ENCODE measurements around the gene FNDC11.
"Not testable (repeated sequence)": the region's sequence is repeated elsewhere in the genome, so short reads cannot be mapped to it uniquely, and the experiment has no call there.

The FNDC11 gene

DNA sequence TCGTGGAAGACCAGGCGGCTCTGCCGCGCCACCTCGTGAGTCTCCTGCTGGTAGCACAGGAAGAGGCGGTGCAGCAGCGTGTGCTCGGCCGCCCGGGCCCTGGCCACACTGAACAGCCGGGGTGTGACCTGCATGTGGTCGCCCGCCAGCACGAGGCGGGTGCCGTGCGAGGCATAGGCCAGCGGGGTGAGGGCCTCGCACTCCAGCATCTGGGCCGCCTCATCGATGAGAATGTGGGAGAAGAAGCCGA lies 13.1 kb downstream of the FNDC11 start:
- no peak overlapping the region for H3K4me3 ChIP-seq (ENCODE audit: control insufficient read depth, low read depth, low read length)
- TF ChIP-seq, protein P1, sequence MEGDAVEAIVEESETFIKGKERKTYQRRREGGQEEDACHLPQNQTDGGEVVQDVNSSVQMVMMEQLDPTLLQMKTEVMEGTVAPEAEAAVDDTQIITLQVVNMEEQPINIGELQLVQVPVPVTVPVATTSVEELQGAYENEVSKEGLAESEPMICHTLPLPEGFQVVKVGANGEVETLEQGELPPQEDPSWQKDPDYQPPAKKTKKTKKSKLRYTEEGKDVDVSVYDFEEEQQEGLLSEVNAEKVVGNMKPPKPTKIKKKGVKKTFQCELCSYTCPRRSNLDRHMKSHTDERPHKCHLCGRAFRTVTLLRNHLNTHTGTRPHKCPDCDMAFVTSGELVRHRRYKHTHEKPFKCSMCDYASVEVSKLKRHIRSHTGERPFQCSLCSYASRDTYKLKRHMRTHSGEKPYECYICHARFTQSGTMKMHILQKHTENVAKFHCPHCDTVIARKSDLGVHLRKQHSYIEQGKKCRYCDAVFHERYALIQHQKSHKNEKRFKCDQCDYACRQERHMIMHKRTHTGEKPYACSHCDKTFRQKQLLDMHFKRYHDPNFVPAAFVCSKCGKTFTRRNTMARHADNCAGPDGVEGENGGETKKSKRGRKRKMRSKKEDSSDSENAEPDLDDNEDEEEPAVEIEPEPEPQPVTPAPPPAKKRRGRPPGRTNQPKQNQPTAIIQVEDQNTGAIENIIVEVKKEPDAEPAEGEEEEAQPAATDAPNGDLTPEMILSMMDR (IDR thresholded peaks at IDR 0.05; ENCODE audit: control insufficient read depth, insufficient read depth, low read depth, low read length, missing control alignments): no peak
- DNase-seq (ENCODE audit: low read depth): no peak

DNA sequence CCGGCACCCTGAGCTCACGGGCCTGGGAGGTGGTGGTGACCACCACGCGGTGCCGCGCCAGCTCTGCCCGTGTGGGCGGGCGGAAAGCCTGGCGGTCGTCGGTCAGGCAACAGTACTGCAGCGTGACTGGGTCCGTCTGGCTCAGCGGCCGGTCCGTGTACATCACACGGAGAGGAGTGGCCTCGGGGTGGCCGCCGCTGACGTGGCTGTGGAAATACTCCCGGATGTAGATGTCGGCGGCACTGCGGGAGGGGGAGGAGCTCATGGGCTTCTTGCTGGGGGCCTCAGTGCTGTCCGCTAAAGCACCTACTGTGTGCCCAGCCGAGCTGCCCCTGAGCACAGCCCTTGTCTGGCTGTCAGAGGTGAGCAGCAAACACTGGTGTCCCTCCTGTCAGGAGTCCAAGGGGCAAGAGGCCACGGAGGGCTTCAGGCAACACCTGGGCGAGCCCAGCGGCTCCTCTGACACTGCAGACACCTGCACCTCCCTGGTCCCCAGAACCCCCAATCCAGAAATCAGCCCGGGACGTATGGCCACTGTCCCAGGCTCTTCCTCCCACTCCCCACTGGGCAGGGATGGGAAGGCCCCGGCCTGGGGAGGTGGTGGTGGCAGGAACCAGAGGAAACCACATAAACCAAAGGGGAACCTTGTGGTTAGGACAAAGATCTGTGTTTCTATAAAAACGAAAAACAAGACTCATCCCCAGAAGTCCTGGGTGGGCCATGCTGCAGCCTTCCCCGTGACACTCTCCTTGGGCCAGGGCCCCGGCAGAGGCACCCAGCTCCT lies 13.6 kb downstream of the FNDC11 start:
- DNase-seq (ENCODE audit: low read depth): no peak
- no peak overlapping the region for H3K4me3 ChIP-seq (ENCODE audit: control insufficient read depth, low read depth, low read length)
- TF ChIP-seq, protein P1 (IDR thresholded peaks at IDR 0.05; ENCODE audit: control insufficient read depth, insufficient read depth, low read depth, low read length, missing control alignments): no peak

DNA sequence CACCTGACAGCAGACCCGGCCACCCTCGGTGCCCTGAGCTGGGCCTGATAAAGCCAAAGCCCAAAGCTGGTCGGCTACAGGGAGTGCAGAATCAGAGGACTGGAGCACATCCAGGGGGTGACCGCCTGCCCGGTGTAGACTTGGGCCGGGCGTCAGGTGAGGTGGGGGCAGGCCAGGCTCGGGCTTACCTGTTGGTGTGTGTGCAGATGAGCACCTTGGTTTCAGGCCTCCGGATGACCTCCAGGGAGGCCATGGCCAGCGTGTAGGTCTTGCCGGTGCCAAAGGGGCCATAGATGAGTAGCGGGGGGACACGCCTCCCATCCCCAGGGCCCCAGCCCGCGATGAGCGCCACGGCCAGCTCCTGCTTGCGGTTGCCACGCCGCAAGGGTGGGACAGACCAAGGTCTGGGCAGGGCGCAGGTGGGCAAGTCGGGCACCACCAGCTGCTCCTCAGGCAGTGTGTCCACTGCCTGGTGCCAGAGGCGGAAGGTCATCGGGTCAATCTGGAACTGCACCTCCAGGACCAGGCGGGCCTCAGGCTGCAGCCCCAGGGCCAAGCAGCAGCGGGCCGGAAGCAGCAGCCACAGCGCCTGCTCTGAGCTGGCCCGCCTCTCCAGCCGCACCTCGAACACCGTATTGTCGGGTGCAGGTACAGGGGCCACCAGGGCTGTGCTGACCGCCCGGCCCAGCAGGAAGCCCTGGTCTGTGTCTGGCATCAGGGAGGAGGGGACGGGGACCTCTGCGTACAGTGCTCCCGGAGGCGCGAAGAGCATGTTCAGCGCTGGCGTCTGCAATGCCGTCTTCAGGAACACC lies 14.4 kb downstream of the FNDC11 start:
- no peak for DNase-seq (ENCODE audit: low read depth)
- H3K4me3 ChIP-seq (ENCODE audit: control insufficient read depth, low read depth, low read length): no peak overlapping the region
- TF ChIP-seq, protein P1 (IDR thresholded peaks at IDR 0.05; ENCODE audit: control insufficient read depth, insufficient read depth, low read depth, low read length, missing control alignments): no peak

DNA sequence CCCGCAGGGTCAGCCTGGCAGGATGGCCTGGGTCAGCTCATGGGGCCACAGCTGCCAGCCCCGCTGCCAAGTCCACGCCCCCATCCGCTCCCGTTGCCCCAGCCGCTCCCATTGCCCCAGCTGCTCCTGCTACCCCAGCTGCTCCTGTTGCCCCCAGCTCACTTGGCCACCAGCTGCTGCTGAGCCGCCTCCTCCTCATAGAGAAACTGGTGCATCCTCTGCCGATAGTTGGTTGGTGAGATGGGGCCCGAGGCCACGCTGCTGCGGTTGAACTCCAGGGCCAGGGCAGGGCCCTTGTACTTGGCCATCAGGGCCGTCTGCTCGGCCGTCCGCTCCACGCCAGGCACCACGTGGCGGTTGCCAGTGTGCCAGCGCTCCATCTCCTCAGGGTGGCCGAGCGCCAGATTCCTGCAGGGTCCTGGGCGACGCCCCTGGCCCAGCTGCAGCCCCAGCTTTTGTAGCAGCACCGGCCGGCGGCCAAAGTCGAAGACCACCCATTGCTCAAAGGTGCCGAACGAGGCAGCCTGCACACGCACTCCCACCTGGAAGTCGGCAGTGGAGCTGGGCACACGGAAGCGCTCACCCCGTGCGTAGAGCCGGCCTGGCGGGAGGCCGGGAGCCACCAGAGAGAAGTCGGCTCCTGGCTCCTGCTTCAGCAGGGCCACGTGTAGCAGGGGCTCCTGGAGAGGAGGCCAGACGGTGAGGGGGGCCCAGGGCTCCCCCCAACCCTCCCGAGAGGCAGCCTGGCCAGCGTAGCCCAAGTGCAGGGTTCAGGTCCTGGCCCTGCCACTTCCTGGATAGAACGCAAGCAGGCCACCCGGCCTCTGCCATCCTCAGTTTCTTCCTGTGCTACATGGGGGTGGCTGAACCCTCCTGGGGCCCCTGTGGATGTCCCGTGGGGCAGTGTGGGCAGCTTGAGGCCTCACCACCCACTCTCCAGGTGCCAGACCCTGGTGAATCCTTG lies 15.3 kb downstream of the FNDC11 start:
- TF ChIP-seq, protein P1 (IDR thresholded peaks at IDR 0.05; ENCODE audit: control insufficient read depth, insufficient read depth, low read depth, low read length, missing control alignments): no peak
- H3K4me3 ChIP-seq (ENCODE audit: control insufficient read depth, low read depth, low read length): no peak overlapping the region
- no peak for DNase-seq (ENCODE audit: low read depth)

DNA sequence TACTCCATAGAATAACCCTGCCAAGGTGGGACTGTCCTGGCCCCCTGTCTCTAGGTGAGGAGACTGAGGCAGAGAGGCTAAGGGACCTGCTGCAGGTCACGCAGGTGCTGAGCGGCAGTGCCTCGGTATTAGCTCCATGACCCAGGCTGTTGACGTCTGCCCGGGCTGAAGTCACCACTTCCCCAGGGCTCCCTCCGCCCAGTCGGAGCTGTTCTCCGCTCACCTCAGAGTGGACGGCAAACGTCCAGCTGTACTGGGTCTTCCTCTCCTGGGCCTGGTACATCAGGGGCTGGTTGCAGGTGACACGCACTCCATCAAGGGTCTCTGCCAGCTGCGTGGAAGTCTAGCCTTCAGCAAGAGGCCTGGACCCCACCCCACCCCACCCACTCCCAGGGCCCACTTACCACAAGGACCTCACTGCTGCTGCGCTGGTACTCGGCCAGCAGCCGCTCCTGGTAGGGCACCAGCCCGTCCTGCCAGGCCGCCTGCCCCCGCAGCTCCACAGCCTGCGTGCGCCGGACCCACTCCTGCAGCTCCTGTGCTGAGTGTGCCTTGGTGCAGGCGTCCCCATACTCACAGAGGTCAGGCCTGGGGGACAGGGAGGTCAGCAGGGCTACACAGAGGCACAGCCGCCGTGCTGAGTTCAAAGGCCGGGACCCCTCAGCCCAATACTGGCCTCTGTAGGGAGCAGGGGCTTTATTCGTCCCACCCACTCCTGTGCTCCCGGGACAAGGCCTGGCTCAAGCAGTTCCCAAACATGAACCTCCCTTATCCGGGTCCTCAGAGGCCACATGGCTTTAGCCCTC lies 16.5 kb downstream of the FNDC11 start:
- H3K4me3 ChIP-seq (ENCODE audit: control insufficient read depth, low read depth, low read length): no peak overlapping the region
- TF ChIP-seq, protein P1 (IDR thresholded peaks at IDR 0.05; ENCODE audit: control insufficient read depth, insufficient read depth, low read depth, low read length, missing control alignments): no peak
- no peak for DNase-seq (ENCODE audit: low read depth)

DNA sequence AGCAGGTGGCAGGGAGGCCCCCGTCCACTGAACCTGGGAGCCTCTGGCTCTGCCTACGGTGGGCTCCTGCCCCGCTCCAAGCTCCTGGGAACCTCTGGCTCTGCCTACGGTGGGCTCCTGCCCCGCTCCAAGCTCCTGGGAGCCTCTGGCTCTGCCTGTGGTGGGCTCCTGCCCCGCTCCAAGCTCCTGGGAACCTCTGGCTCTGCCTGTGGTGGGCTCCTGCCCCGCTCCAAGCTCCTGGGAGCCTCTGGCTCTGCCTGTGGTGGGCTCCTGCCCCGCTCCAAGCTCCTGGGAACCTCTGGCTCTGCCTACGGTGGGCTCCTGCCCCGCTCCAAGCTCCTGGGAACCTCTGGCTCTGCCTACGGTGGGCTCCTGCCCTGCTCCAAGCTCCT lies 17.1 kb downstream of the FNDC11 start:
- not testable (repeated sequence) for DNase-seq (ENCODE audit: low read depth); H3K4me3 ChIP-seq (ENCODE audit: control insufficient read depth, low read depth, low read length)

Data from AG09309 (cell line).